Lower lobe of right lung (tissue), 2 donors: ENCODE results near the gene CFDP1. TPM values are rescaled to one million over a fixed set of nuclear protein-coding genes. Genes with fewer than 3 reads are reported as not detected.
A peak's percentile ranks its signal among the peaks of the same experiment; 100 is the strongest.

Source experiments
- ATAC-seq, 2 donors: fragments of 200-7000 bp; cut with Tn5 transposase; one replicate each; pipeline ENCODE4 v1.9.1; 2020 to 2022; ENCODE audit warnings: mild to moderate bottlenecking in 2 of 2, moderate library complexity in 2 of 2
- DNase-seq: peaks from one replicate; pipeline ENCODE4 v3.0.0-alpha.2; 2020
- H3K27ac ChIP-seq: fragments of 200-600 bp; one replicate; pipeline ENCODE4 v1.8.0; 2022
- H3K27me3 ChIP-seq: fragments of 200-600 bp; one replicate; pipeline ENCODE4 v1.8.0; 2022; ENCODE audit warnings: low read depth
- H3K36me3 ChIP-seq: fragments of 200-600 bp; one replicate; pipeline ENCODE4 v1.8.0; 2022; ENCODE audit warnings: mild to moderate bottlenecking
- H3K4me1 ChIP-seq: fragments of 200-600 bp; one replicate; pipeline ENCODE4 v1.8.0; 2022
- H3K4me3 ChIP-seq: fragments of 200-600 bp; one replicate; pipeline ENCODE4 v1.8.0; 2022; ENCODE audit warnings: mild to moderate bottlenecking
- H3K9me3 ChIP-seq: fragments of 200-600 bp; one replicate; pipeline ENCODE4 v1.8.0; 2022
- CTCF ChIP-seq: fragments of 200-600 bp; IDR thresholded peaks from one replicate; pipeline ENCODE4 v1.8.0; 2022; ENCODE audit warnings: antibody characterized with exemption, mild to moderate bottlenecking
- intact Hi-C: fragments of 100-400 bp; cut with DNase I; formaldehyde crosslinking; loops from one replicate; pipeline ENCODE4 v1.11.0; 2022
- total RNA-seq: library from RNA; stranded (reverse); fragmentation: NEBNext Ultra II Directional; extraction: Animal tissue kit (Norgen Biotek cat#: 25700); gene quantifications from one replicate; pipeline ENCODE4 v1.2.1, GENCODE V29; 2021
- donor health status: DM: no; HTN: yes; CAD: no; lungs with severe emphysema.

CFDP1 gene
- total RNA-seq, 1 donor from 2014 or later: 57.7 TPM

GRCh38 chr16:75251280-75252048 is 181.8 kb downstream of the CFDP1 start, which contains the start of gene BCAR1:
Gene BCAR1 (minus strand): TSS chr16:75251624. CDS start chr16:75251482, 142 bp downstream.
- H3K27ac ChIP-seq: peak within 1 kb of the TSS; percentile 90
- H3K4me3 ChIP-seq: peak within 1 kb of the TSS; percentile 83
- no peaks in the 10 kb centered on the region for H3K27me3 ChIP-seq
- intact Hi-C loops: no loop called here
- peaks cover 91% of the 10 kb centered on the region for H3K4me1 ChIP-seq
- ATAC-seq (peak; percentile 86 to 87), DNase-seq (peak; percentile 93)
- TF ChIP-seq CTCF: peak; percentile 30
- H3K9me3 ChIP-seq: no peaks in the 10 kb centered on the region
- no peaks in the 10 kb centered on the region for H3K36me3 ChIP-seq

GRCh38 chr16:75250809-75251279 is 182.5 kb downstream of the CFDP1 start:
- no peak for TF ChIP-seq CTCF
- DNase-seq (no peak), ATAC-seq (peak; percentile 54 to 71)
- no peaks in the 10 kb centered on the region for H3K27me3 ChIP-seq
- H3K36me3 ChIP-seq: no peaks in the 10 kb centered on the region
- H3K9me3 ChIP-seq: no peaks in the 10 kb centered on the region
- peak overlapping the region; percentile 90 for H3K27ac ChIP-seq
- intact Hi-C loops: no loop called here
- H3K4me3 ChIP-seq: peak overlapping the region; percentile 83
- H3K4me1 ChIP-seq: peaks cover 91% of the 10 kb centered on the region

- no peak for DNase-seq
- peak; percentile 4 to 39 for ATAC-seq
- Histone ChIP-seq H3K4me3 (peak overlapping the region; percentile 83), H3K36me3 (no peaks in the 10 kb centered on the region), H3K27ac (peak overlapping the region; percentile 90), H3K27me3 (no peaks in the 10 kb centered on the region), H3K9me3 (no peaks in the 10 kb centered on the region), H3K4me1 (peaks cover 91% of the 10 kb centered on the region)
- no peak for TF ChIP-seq CTCF
- intact Hi-C loops: no loop called here
These were observed 183.1 kb downstream of the CFDP1 start for GRCh38 chr16:75250089-75250808.

- DNase-seq (no peak), ATAC-seq (no peak)
- intact Hi-C loops: no loop called here
- no peaks in the 10 kb centered on the region for H3K36me3 ChIP-seq
- H3K27me3 ChIP-seq: no peaks in the 10 kb centered on the region
- TF ChIP-seq CTCF: no peak
- H3K9me3 ChIP-seq: no peaks in the 10 kb centered on the region
- H3K4me1 ChIP-seq: peaks cover 91% of the 10 kb centered on the region
- H3K4me3 ChIP-seq: peak overlapping the region; percentile 83
- H3K27ac ChIP-seq: peak overlapping the region; percentile 90
These were observed 183.9 kb downstream of the CFDP1 start for GRCh38 chr16:75249441-75249840.

- no peak for TF ChIP-seq CTCF
- H3K36me3 ChIP-seq: no peaks in the 10 kb centered on the region
- peak overlapping the region; percentile 90 for H3K27ac ChIP-seq
- H3K4me3 ChIP-seq: peak overlapping the region; percentile 17
- intact Hi-C loops: no loop called here
- ATAC-seq (no peak), DNase-seq (no peak)
- peaks cover 91% of the 10 kb centered on the region for H3K4me1 ChIP-seq
- no peaks in the 10 kb centered on the region for H3K27me3 ChIP-seq
- H3K9me3 ChIP-seq: no peaks in the 10 kb centered on the region
These were observed 184.5 kb downstream of the CFDP1 start for GRCh38 chr16:75248536-75249380.
